OCI-LY1 (cell line): Measurements from ENCODE around the gene TOP2A.
"Not testable (repeated sequence)": the region's sequence is repeated elsewhere in the genome, so short reads cannot be mapped to it uniquely, and the experiment has no call there.

Experiments used
- H2AFZ ChIP-seq: fragments of 200-600 bp; sonication (generic), shearing (Covaris generic); 2 replicates; pipeline ENCODE4 v1.6.0; 2014; ENCODE audit warnings: antibody characterized with exemption, mild to moderate bottlenecking, low read length
- H3F3A ChIP-seq: fragments of 200-600 bp; sonication (generic), shearing (Covaris generic); 2 replicates; pipeline ENCODE4 v1.6.0; 2014; ENCODE audit warnings: mild to moderate bottlenecking, antibody characterized with exemption, low read length, moderate library complexity; ENCODE audit not compliant: insufficient read depth
- H3K27ac ChIP-seq: fragments of 200-600 bp; sonication (generic); 2 replicates; pipeline ENCODE4 v1.5.1; 2014; ENCODE audit warnings: low read length, mixed run types, mild to moderate bottlenecking, low read depth; ENCODE audit not compliant: poor library complexity, severe bottlenecking
- H3K27me3 ChIP-seq: fragments of 200-600 bp; sonication (generic); 2 replicates; pipeline ENCODE4 v1.6.0; 2014; ENCODE audit warnings: antibody characterized with exemption, mild to moderate bottlenecking, low read length, moderate library complexity; ENCODE audit not compliant: insufficient read depth
- H3K36me3 ChIP-seq: fragments of 200-600 bp; sonication (generic); 2 replicates; pipeline ENCODE4 v1.6.1; 2014; ENCODE audit warnings: mild to moderate bottlenecking, antibody characterized with exemption, low read length, moderate library complexity, mixed read lengths; ENCODE audit not compliant: insufficient read depth
- H3K4me1 ChIP-seq: fragments of 200-600 bp; sonication (generic); 2 replicates; pipeline ENCODE4 v1.5.1; 2014; ENCODE audit warnings: mild to moderate bottlenecking, low read length, moderate library complexity; ENCODE audit not compliant: insufficient read depth, severe bottlenecking
- H3K4me2 ChIP-seq: fragments of 200-600 bp; sonication (generic), shearing (Covaris generic); 2 replicates; pipeline ENCODE4 v1.6.1; 2014; ENCODE audit warnings: low read length
- H3K4me3 ChIP-seq: fragments of 200-600 bp; sonication (generic); 2 replicates; pipeline ENCODE4 v1.5.1; 2014; ENCODE audit warnings: low read length, low read depth, mild to moderate bottlenecking, mixed read lengths; ENCODE audit not compliant: poor library complexity, severe bottlenecking
- H3K79me2 ChIP-seq: fragments of 200-600 bp; shearing (Covaris generic); 2 replicates; pipeline ENCODE4 v1.6.1; 2016; ENCODE audit warnings: mixed run types, low read length, mixed read lengths; ENCODE audit not compliant: insufficient read depth
- H3K9ac ChIP-seq: fragments of 200-600 bp; sonication (generic), shearing (Covaris generic); 2 replicates; pipeline ENCODE4 v1.6.1; 2014; ENCODE audit warnings: mild to moderate bottlenecking, low read length, mixed read lengths
- H3K9me2 ChIP-seq: fragments of 200-600 bp; sonication (generic), shearing (Covaris generic); 2 replicates; pipeline ENCODE4 v1.6.1; 2014; ENCODE audit warnings: low read depth, mild to moderate bottlenecking, low read length, mixed read lengths
- H3K9me3 ChIP-seq: fragments of 200-600 bp; shearing (Covaris generic); 2 replicates; pipeline ENCODE4 v1.6.1; 2014; ENCODE audit warnings: low read length, mixed read lengths
- H4K20me1 ChIP-seq: fragments of 200-600 bp; sonication (generic), shearing (Covaris generic); 2 replicates; pipeline ENCODE4 v1.6.0; 2016; ENCODE audit warnings: mild to moderate bottlenecking, low read length; ENCODE audit not compliant: insufficient read depth
- EZH2 ChIP-seq: fragments of 200-600 bp; sonication (generic), shearing (Covaris generic); IDR thresholded peaks from 2 replicates; pipeline ENCODE4 v1.8.0; 2017; ENCODE audit warnings: borderline replicate concordance, mixed run types, mild to moderate bottlenecking, antibody characterized with exemption, low read length, moderate library complexity, mixed read lengths
- TF ChIP-seq, protein P1 (sequence below): fragments of 200-600 bp; sonication (generic), shearing (Covaris generic); IDR thresholded peaks from 2 replicates; pipeline ENCODE4 v1.5.1; 2017; ENCODE audit warnings: mild to moderate bottlenecking, antibody characterized with exemption, low read length, moderate library complexity, mixed read lengths

The TOP2A gene

DNA sequence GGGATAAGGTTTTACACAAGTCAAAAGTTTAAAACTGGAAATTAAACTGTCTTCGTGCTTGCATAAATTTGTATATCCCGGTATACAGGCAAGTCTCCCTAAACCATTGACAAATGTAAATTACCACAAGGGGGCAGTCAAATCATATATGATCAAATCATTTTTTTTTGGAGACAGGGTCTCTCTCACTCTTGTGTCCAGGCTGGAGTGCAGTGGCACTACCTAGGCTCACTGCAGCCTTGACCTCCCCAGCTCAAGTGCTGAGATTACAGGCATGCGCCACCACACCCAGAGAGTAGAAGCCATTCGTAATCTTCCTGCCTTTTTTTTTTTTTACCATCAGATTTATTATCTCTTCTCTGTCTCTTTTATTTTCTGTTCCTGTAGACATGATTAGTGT lies 18.5 kb downstream of the TOP2A start:
- Histone ChIP-seq H3K4me3 (no peak overlapping the region), H3F3A (no peaks in the 10 kb centered on the region), H4K20me1 (no peaks in the 10 kb centered on the region), H2AFZ (no peak overlapping the region), H3K36me3 (peaks cover 100% of the 10 kb centered on the region), H3K4me2 (no peak overlapping the region), H3K27ac (no peak overlapping the region), H3K9me3 (no peaks in the 10 kb centered on the region), H3K79me2 (no peaks in the 10 kb centered on the region), H3K9ac (no peak overlapping the region), H3K9me2 (no peaks in the 10 kb centered on the region), H3K27me3 (no peaks in the 10 kb centered on the region), H3K4me1 (no peaks in the 10 kb centered on the region)
- TF ChIP-seq, protein P1, sequence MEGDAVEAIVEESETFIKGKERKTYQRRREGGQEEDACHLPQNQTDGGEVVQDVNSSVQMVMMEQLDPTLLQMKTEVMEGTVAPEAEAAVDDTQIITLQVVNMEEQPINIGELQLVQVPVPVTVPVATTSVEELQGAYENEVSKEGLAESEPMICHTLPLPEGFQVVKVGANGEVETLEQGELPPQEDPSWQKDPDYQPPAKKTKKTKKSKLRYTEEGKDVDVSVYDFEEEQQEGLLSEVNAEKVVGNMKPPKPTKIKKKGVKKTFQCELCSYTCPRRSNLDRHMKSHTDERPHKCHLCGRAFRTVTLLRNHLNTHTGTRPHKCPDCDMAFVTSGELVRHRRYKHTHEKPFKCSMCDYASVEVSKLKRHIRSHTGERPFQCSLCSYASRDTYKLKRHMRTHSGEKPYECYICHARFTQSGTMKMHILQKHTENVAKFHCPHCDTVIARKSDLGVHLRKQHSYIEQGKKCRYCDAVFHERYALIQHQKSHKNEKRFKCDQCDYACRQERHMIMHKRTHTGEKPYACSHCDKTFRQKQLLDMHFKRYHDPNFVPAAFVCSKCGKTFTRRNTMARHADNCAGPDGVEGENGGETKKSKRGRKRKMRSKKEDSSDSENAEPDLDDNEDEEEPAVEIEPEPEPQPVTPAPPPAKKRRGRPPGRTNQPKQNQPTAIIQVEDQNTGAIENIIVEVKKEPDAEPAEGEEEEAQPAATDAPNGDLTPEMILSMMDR, result peak; percentile 61
- TF ChIP-seq EZH2, result no peak

DNA sequence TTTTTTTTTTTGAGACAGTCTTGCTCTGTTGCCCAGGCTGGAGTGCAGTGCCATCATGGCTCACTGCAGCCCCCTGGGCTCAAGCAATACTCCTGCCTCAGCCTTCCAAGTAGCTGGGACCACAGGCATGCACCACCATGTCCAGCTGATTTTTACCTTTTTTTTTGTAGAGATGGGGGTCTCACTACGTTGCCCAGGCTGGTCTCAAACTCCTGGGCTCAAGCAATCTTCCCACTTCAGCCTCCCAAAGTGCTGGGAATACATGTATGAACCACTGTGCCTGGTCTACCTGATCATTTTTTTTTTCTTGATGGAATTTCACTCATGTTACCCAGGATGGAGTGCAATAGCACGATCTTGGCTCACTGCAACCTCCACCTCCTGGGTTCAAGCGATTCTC lies 31.1 kb downstream of the TOP2A start:
- H3K9me3 ChIP-seq, H3K9me2 ChIP-seq, H3K27ac ChIP-seq, H3K4me1 ChIP-seq, H3F3A ChIP-seq, H3K27me3 ChIP-seq, H2AFZ ChIP-seq, H3K9ac ChIP-seq, H3K4me2 ChIP-seq, H3K79me2 ChIP-seq, H4K20me1 ChIP-seq, H3K4me3 ChIP-seq: not testable (repeated sequence)
- H3K36me3 ChIP-seq, result peaks cover 52% of the 10 kb centered on the region

DNA sequence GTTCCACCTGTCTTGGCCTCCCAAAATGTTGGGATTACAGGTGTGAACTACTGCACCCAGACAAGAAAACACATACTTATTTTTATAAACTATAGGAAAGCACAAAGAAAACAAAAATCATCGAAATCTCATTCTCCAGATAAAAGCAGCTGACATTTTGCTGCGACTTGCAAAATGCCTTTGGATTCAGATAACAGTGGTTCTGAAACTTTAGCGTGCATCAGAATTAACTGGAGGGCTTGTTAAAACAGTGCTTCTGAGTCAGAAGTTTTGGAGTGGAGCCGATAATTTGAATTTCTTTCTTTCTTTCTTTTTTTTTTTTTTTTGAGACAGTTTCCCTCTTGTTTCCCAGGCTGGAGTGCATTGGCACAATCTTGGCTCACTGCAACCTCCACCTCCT lies 35.4 kb downstream of the TOP2A start:
- H3K4me3 ChIP-seq, result no peak overlapping the region
- no peak overlapping the region for H3K27ac ChIP-seq
- H3K4me2 ChIP-seq, result no peak overlapping the region
- no peak overlapping the region for H2AFZ ChIP-seq
- no peaks in the 10 kb centered on the region for H3K79me2 ChIP-seq
- no peaks in the 10 kb centered on the region for H3K9me2 ChIP-seq
- H3F3A ChIP-seq, result no peaks in the 10 kb centered on the region
- H3K9ac ChIP-seq, result no peak overlapping the region
- H4K20me1 ChIP-seq, result no peaks in the 10 kb centered on the region
- peaks cover 9% of the 10 kb centered on the region for H3K36me3 ChIP-seq
- no peaks in the 10 kb centered on the region for H3K9me3 ChIP-seq
- no peaks in the 10 kb centered on the region for H3K4me1 ChIP-seq
- no peaks in the 10 kb centered on the region for H3K27me3 ChIP-seq
- TF ChIP-seq, protein P1, result no peak
- no peak for TF ChIP-seq EZH2

DNA sequence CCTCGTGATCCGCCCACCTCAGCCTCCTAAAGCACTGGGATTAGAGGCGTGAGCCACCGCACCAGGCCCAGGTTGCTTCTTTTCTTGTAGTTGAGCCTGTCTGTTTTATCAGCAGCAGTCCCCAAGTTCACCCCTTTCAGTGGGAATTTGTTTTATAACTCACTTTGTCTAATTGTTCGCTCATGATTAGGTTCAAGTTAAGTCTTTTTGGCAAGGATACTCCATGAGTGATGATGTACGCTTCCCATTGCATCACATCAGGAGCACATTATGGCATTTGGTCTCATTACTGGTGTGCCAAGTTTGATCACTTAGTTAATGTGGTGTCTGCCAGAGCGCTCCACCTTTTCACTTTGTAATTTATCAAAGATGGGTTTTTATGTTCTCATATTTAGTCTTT lies 38.7 kb downstream of the TOP2A start:
- no peak overlapping the region for H2AFZ ChIP-seq
- H3K4me3 ChIP-seq, result no peak overlapping the region
- no peaks in the 10 kb centered on the region for H3K9me3 ChIP-seq
- TF ChIP-seq, protein P1, result no peak
- no peak for TF ChIP-seq EZH2
- no peak overlapping the region for H3K9ac ChIP-seq
- H3K79me2 ChIP-seq, result no peaks in the 10 kb centered on the region
- H3K27me3 ChIP-seq, result no peaks in the 10 kb centered on the region; the same call in 1 of the 2 replicates
- H3F3A ChIP-seq, result no peaks in the 10 kb centered on the region
- no peak overlapping the region for H3K4me2 ChIP-seq
- H4K20me1 ChIP-seq, result no peaks in the 10 kb centered on the region
- H3K36me3 ChIP-seq, result no peaks in the 10 kb centered on the region
- H3K4me1 ChIP-seq, result no peaks in the 10 kb centered on the region
- H3K27ac ChIP-seq, result no peak overlapping the region
- no peaks in the 10 kb centered on the region for H3K9me2 ChIP-seq
